Hindlimb muscle (tissue), 1 donor: ENCODE data around the gene TMEM186. TPM values are rescaled to one million over a fixed set of nuclear protein-coding genes. Genes with fewer than 3 reads are reported as not detected.
"Not testable (repeated sequence)": the region's sequence is repeated elsewhere in the genome, so short reads cannot be mapped to it uniquely, and the experiment has no call there.

Experiments used
- DNase-seq: peaks from one replicate; pipeline ENCODE4 v3.0.0-alpha.2; 2013
- polyA plus RNA-seq: library from polyadenylated mRNA; unstranded; fragments of 120-200 nt; gene quantifications from one replicate; pipeline ENCODE4 v1.2.1, GENCODE V29; 2013; ENCODE audit not compliant: insufficient read length

TMEM186 gene, protein sequence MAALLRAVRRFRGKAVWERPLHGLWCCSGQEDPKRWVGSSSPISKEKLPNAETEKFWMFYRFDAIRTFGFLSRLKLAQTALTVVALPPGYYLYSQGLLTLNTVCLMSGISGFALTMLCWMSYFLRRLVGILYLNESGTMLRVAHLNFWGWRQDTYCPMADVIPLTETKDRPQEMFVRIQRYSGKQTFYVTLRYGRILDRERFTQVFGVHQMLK
- 11.4 TPM for polyA plus RNA-seq

- DNase-seq: peak; percentile 96
Measured at GRCh38 chr16:8797364-8798173, at the start of gene TMEM186, which contains the start of gene PMM2. Gene TMEM186 (minus strand): TSS chr16:8797639. CDS start chr16:8797614, 25 bp downstream. Gene PMM2 (plus strand): TSS chr16:8797839. CDS start chr16:8797883, 44 bp downstream.

- no peak for DNase-seq
Measured at GRCh38 chr16:8847145-8847544, 49.7 kb upstream of the TMEM186 start.

- no peak for DNase-seq
Measured at GRCh38 chr16:8846401-8846932, 49.0 kb upstream of the TMEM186 start.

- DNase-seq: no peak
Measured at GRCh38 chr16:8845699-8846298, 48.4 kb upstream of the TMEM186 start.

DNA sequence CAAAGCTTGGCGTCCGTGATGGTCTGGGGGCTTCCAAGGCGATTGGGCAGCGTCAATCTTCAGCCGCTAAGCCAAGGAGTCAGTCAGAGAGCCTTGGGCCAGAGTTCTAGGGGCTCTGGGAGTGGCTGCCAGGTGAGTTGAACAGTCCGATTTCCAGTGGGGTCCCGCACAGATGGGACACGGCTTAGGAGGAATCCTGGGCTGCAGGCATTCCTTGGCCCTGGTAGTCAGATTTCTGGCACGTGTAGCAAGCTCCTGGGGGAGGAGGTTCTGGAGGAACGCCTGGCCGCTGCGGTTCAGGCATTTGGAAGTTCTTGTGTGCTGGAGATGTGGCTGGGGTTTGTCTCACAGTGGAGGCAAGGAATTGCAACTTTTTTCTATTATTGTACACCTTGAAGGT lies 45.9 kb upstream of the TMEM186 start:
- not testable (repeated sequence) for DNase-seq

GRCh38 chr16:8842016-8842415 lies 44.6 kb upstream of the TMEM186 start:
- DNase-seq: not testable (repeated sequence)

- DNase-seq: not testable (repeated sequence)
Measured at GRCh38 chr16:8837594-8837993, 40.2 kb upstream of the TMEM186 start.

DNA sequence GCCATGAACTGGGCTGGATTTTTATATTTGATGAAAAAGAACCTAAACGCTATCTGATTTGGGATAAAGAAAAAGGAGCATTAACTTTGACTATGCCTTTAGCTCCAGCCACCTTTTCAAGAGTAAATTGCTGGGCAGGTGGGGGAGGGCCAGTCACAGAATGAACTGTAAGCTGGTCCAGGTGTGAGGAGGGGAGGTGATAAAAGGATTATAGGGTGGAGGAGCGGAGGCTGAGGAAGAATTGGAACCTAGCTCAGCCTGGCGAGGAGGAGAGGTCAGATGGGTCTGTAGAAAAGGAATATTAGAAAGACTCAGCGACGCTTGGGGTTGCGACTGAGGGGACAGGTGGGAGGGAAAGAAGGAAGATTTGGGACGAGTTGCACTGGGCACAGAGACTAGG lies 39.4 kb upstream of the TMEM186 start:
- not testable (repeated sequence) for DNase-seq

- no peak for DNase-seq
Measured at GRCh38 chr16:8832717-8833105, 35.3 kb upstream of the TMEM186 start.

DNA sequence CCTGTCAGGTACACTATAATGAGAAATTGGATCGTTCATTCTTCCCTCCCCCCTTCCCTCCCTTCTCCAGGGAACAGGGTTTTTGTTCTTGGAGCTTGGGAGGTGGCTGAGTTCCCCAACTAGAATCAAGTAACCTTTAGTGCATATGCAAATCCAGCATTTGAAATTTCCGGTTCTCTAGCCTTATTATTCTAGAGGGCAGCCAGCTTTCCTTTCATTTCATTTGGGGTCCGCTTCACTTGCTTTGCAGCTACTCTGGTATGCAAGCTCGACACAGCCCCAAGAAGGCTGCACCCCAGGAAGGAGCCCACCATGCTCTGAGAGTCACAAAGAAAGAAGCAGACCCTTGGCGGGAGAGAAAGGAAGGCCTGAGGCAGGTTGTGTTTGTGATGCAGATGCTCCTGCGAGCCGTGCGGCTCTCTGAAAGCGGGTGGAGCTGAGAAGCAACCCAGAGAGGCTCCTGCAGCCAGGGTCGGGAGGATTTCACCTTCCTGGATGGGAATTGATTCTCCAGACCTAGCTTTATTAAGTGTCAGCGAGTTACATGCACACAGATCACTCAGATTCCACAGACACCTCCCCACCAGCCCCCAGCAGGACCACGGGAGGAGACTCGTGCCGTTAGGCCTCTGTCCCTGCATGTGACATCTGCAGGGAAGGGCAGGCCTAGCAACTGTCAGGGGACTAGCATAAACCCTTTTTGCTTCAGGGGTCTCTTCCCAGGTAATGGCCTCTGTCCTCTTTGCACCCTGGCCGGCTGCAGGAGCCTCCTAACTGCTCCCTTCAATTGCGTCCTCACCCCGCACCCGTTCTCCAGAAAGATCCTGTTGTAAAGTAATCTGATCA lies 34.7 kb upstream of the TMEM186 start:
- no peak for DNase-seq

- no peak for DNase-seq
Measured at GRCh38 chr16:8831450-8831849, 34.0 kb upstream of the TMEM186 start.

DNA sequence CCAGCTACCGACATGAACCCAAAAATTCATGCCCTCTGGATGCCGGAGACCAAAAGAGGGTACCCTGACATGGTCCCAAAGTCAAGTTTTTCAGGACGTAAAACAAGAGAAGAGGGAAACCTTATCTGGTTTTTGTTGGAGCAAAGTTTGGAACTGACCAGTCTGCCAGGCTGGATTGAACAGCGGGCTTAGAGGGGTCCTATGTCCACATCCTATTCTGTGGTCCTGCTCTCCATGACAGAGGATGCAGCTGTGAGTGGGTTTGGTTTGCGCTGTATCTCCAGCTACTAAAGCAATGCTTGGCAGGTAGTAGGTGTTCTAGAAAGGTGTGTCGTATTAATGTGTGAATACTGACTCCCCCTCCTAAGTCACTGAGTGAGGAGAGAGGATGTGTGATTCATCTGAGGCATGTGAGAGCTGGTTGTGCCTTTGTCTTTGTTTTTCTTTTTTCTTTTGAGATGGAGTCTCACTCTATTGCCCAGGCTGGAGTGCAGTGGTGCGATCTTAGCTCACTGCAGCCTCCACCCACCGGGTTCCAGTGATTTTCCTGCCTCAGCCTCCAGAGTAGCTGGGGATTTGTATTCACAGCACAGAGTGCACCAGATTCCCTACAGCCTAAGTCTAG lies 31.2 kb upstream of the TMEM186 start:
- DNase-seq: no peak

- DNase-seq: no peak
Measured at GRCh38 chr16:8826278-8826879, 28.9 kb upstream of the TMEM186 start.

GRCh38 chr16:8822403-8822802 lies 25.0 kb upstream of the TMEM186 start:
- DNase-seq: no peak

DNA sequence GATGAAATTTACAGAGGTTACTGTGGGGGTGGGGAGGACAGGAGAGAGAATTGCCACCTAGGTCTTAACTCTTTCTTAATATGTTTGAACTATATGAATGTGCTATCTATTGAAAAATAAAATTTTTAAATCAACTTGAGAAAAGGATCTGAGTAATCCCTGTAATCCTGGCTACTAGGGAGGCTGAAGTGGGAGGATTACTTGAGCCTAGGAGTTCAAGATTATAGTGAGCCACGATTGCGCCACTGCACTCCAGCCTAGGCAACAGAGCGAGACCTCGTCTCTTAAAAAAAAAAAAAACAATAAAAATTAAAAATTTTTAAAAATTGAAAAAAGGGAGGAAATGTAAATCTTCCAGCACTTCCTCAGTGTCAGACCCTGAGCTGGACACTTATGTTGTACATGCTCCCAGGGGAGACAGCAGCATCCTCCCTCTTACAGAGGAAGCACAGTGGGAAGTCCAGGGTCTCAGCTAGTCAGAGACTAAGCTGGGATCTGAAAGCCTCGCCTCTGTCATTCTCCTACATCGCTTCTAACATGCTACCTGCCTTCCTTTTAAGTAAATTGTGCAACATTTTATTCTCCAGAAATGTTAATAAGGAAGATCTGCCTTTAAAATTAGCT lies 22.1 kb upstream of the TMEM186 start:
- DNase-seq: no peak

DNA sequence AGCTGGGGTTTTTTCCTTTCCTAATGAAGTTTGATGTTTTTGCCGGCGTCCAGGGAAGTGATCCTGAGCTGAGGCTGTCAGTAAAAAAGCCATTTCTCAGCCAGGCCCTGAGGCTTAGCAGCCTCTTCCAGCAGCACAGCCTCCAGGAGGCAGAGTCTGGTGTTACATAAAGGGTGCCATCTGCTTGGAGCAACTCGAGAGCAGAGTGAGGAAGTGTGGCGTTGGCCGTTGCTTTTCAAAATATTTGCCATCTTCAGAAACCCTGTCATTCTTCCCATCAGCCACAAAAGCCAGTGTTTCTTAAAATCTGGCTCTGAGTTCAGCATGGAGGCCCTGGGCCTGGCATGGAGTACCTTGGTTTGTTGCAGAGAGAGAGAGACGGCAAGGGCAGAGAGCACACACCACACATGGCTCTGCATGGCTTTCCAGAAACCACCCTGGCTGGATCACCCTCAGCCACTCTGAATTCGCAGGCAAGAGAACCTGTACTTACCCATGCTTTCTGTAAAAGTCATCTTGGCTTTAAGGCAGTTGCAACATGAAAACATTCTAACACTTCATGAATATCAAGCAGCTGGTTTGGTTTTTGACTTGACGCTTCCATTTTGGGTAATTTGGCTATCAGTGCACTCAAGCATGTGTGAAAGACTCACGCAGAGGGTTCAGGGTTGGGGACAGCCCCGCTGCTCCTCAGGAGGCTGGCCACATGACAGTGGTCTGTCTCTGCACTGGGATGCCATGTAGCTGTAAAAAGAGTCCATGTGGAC lies 21.2 kb upstream of the TMEM186 start:
- no peak for DNase-seq

GRCh38 chr16:8816967-8817655 lies 19.7 kb upstream of the TMEM186 start:
- DNase-seq: no peak

DNA sequence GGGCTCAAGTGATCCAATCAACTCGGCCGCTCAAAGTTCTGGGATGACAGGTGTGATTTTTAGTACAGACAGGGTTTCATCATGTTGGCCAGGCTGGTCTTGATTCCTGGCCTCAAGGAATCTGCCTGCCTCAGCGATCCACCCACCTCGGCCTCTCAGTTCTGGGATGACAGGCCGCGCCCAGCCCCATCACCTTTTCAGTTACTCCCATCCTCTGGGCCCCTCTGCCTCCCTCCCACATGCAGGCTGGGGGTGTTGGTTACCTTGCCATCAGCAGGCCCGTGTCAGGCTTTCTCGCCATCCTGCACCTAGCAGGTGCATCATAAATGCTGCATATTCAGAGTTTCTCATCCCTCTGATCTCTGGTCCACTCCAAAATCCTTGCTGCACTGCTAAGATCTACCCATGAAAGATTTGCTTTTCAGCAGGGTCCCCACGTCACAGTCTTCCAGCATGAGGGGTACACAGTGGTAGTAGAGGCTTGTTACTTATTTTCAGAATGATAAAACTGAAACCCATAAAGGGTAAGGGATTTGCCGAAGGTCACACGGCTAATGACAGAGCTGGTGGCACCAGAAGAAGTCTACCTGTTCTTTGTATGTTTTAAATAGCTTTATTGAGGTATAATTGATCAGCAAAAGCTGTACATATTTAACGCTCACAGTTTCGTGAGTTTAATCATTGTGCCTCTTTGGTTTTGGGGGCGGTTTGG lies 16.8 kb upstream of the TMEM186 start:
- DNase-seq: no peak
